Hepatocyte (in vitro differentiated cells): ENCODE results near the gene FAM193A. TPM values are rescaled to one million over a fixed set of nuclear protein-coding genes. Genes with fewer than 3 reads are reported as not detected.

ENCODE experiments used
- DNase-seq: peaks from one replicate; pipeline ENCODE4 v3.0.0-alpha.2; 2016; ENCODE audit warnings: low spot score
- H2AFZ ChIP-seq: fragments of 200-600 bp; sonication (generic); 2 replicates; pipeline ENCODE4 v1.6.0; 2016; ENCODE audit warnings: antibody characterized with exemption, mild to moderate bottlenecking
- H3K27ac ChIP-seq: fragments of 200-600 bp; sonication (generic); 2 replicates; pipeline ENCODE4 v1.5.1; 2016; ENCODE audit warnings: mild to moderate bottlenecking
- H3K27me3 ChIP-seq: fragments of 200-600 bp; sonication (generic); 2 replicates; pipeline ENCODE4 v1.6.1; 2016
- H3K36me3 ChIP-seq: fragments of 200-600 bp; sonication (generic); replicated peaks from 2 replicates; pipeline ENCODE4 v1.5.1; 2016; ENCODE audit warnings: low read depth; ENCODE audit not compliant: insufficient read depth
- H3K4me1 ChIP-seq: fragments of 200-600 bp; sonication (generic); 2 replicates; pipeline ENCODE4 v1.5.1; 2016; ENCODE audit warnings: mild to moderate bottlenecking, moderate library complexity; ENCODE audit not compliant: insufficient read depth
- H3K4me2 ChIP-seq: fragments of 200-600 bp; sonication (generic); 2 replicates; pipeline ENCODE4 v1.6.0; 2016
- H3K4me3 ChIP-seq: fragments of 200-600 bp; sonication (generic); 2 replicates; pipeline ENCODE4 v1.5.1; 2016; ENCODE audit warnings: mild to moderate bottlenecking
- H3K79me2 ChIP-seq: fragments of 200-600 bp; sonication (generic); 2 replicates; pipeline ENCODE4 v1.6.0; 2017; ENCODE audit warnings: mild to moderate bottlenecking
- H3K9me2 ChIP-seq: fragments of 200-600 bp; sonication (generic); replicated peaks from 2 replicates; pipeline ENCODE4 v1.6.0; 2017; ENCODE audit warnings: mild to moderate bottlenecking; ENCODE audit not compliant: insufficient read depth
- H3K9me3 ChIP-seq: fragments of 200-600 bp; sonication (generic); 2 replicates; pipeline ENCODE4 v1.5.1; 2016; ENCODE audit warnings: low read depth, mild to moderate bottlenecking
- H4K20me1 ChIP-seq: fragments of 200-600 bp; sonication (generic); 2 replicates; pipeline ENCODE4 v1.6.0; 2016; ENCODE audit warnings: mild to moderate bottlenecking; ENCODE audit not compliant: insufficient read depth, poor library complexity, severe bottlenecking
- EZH2 ChIP-seq: fragments of 200-600 bp; sonication (generic); IDR thresholded peaks from 2 replicates; pipeline ENCODE4 v1.6.1; 2016; ENCODE audit warnings: antibody characterized with exemption, mild to moderate bottlenecking, borderline replicate concordance
- EZH2phosphoT487 ChIP-seq: fragments of 200-600 bp; sonication (generic); IDR thresholded peaks from one replicate; pipeline ENCODE4 v1.6.1; 2018; ENCODE audit warnings: antibody characterized with exemption, mild to moderate bottlenecking, low read depth, moderate library complexity; ENCODE audit not compliant: unreplicated experiment, severe bottlenecking
- WGBS: methylation state at CpG from one replicate; pipeline ENCODE4 v1.1.6; 2016; ENCODE audit warnings: low lambda C conversion rate; ENCODE audit errors: missing lambda C conversion rate; 5-methylcytosine and 5-hydroxymethylcytosine counted together
- polyA plus RNA-seq: library from polyadenylated mRNA; unstranded; fragments of >200 nt; fragmentation: Nextera tagmentation; extraction: Ambion mirVana; gene quantifications from 2 replicates; pipeline ENCODE4 v1.2.1, GENCODE V29; 2016
- total RNA-seq: library from RNA; depleted of rRNA; stranded (reverse); fragments of >200 nt; gene quantifications from 2 replicates; pipeline ENCODE4 v1.2.3, GENCODE V29; 2014
- TF ChIP-seq, protein P1 (sequence below): fragments of 200-600 bp; sonication (generic); IDR thresholded peaks from 2 replicates; pipeline ENCODE4 v1.5.1; 2016; ENCODE audit warnings: antibody characterized with exemption, mild to moderate bottlenecking; ENCODE audit not compliant: poor library complexity

FAM193A gene
- total and polyA plus RNA-seq, 2 experiments from 2014 or later: 11.4 to 15.8 TPM

DNA sequence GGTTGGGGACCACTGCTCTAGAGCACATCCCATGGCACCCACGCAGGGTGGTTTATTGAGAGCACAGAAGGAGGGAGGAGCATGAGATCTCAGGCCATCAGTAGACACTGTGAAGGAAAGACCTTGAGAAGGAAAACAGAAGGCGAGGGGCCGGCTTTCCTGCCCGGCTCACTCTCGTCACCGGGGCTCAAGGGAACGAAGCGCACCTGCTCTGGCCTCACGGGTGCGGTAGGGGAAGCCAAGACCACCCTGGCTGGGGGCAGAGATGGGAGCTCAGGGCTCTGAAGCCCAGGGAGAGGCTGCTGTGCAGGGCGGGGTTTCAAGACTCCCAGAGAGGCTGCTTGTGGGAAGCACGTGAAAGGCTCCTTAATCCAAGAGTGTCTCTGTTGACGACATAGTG lies 113.8 kb downstream of the FAM193A start:
- Histone ChIP-seq H3K4me2 (no peak overlapping the region), H3K9me2 (no peaks in the 10 kb centered on the region), H3K4me1 (no peaks in the 10 kb centered on the region), H3K36me3 (no peaks in the 10 kb centered on the region), H3K79me2 (no peaks in the 10 kb centered on the region), H3K9me3 (no peaks in the 10 kb centered on the region), H3K27me3 (no peaks in the 10 kb centered on the region), H2AFZ (no peak overlapping the region), H3K4me3 (no peak overlapping the region), H4K20me1 (no peaks in the 10 kb centered on the region), H3K27ac (no peak overlapping the region)
- DNase-seq: no peak
- 96% methylated on average over 13 of the region's 13 CpGs for WGBS
- no peak for TF ChIP-seq EZH2phosphoT487
- TF ChIP-seq EZH2: no peak
- TF ChIP-seq, protein P1, sequence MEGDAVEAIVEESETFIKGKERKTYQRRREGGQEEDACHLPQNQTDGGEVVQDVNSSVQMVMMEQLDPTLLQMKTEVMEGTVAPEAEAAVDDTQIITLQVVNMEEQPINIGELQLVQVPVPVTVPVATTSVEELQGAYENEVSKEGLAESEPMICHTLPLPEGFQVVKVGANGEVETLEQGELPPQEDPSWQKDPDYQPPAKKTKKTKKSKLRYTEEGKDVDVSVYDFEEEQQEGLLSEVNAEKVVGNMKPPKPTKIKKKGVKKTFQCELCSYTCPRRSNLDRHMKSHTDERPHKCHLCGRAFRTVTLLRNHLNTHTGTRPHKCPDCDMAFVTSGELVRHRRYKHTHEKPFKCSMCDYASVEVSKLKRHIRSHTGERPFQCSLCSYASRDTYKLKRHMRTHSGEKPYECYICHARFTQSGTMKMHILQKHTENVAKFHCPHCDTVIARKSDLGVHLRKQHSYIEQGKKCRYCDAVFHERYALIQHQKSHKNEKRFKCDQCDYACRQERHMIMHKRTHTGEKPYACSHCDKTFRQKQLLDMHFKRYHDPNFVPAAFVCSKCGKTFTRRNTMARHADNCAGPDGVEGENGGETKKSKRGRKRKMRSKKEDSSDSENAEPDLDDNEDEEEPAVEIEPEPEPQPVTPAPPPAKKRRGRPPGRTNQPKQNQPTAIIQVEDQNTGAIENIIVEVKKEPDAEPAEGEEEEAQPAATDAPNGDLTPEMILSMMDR: no peak

DNA sequence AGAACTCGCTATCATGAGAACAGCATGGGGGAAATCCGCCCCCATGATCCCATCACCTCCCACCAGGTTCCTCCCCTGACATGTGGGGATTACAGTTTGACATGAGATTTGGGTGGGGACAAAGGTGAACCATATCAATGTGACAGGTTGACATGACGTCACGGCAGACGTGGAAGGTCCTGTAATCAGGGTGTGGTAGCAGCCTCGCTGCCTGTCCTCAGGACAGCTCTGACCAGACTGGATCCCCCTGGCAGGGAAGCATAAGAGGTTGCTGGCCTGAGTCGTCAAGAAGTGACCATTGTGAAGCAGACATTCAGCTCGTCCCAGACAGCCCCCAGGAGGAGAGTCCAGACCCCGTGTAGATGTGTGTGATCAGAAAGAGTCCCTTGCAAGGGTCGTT lies 115.1 kb downstream of the FAM193A start:
- no peaks in the 10 kb centered on the region for H3K36me3 ChIP-seq
- TF ChIP-seq EZH2 (no peak), EZH2phosphoT487 (no peak)
- TF ChIP-seq, protein P1: no peak
- no peaks in the 10 kb centered on the region for H3K9me3 ChIP-seq
- no peak overlapping the region for H3K27ac ChIP-seq
- no peak for DNase-seq
- H2AFZ ChIP-seq: no peak overlapping the region
- H3K27me3 ChIP-seq: no peaks in the 10 kb centered on the region
- H4K20me1 ChIP-seq: no peaks in the 10 kb centered on the region
- 92% methylated on average over 10 of the region's 10 CpGs for WGBS
- H3K9me2 ChIP-seq: no peaks in the 10 kb centered on the region
- no peaks in the 10 kb centered on the region for H3K4me1 ChIP-seq
- no peak overlapping the region for H3K4me2 ChIP-seq
- no peak overlapping the region for H3K4me3 ChIP-seq
- H3K79me2 ChIP-seq: no peaks in the 10 kb centered on the region

DNA sequence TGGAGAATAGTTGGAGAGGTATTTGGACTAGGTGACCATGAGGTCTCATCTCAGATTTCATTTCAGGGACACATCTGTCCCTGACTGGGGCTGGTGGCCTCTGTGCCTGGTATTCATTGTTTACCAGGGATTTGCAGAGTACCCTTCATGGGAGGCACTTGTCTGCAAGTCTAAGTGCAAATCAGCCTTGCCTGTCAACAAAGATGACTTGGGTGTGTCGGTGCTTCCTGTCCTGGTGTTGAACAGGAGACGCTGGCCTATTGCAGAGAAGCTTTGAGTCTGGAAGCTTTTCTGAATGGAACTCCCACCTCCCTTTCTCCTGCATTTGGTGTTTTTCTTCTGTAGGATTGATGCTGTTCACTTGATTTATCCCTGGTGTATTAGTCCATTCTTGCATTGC lies 115.6 kb downstream of the FAM193A start:
- Histone ChIP-seq H3K4me3 (no peak overlapping the region), H4K20me1 (no peaks in the 10 kb centered on the region), H3K9me2 (no peaks in the 10 kb centered on the region), H2AFZ (no peak overlapping the region), H3K27ac (no peak overlapping the region), H3K27me3 (no peaks in the 10 kb centered on the region), H3K9me3 (no peaks in the 10 kb centered on the region), H3K36me3 (no peaks in the 10 kb centered on the region), H3K4me2 (no peak overlapping the region), H3K79me2 (no peaks in the 10 kb centered on the region), H3K4me1 (no peaks in the 10 kb centered on the region)
- no peak for DNase-seq
- WGBS: 85% methylated on average over 2 of the region's 2 CpGs
- TF ChIP-seq EZH2phosphoT487: no peak
- no peak for TF ChIP-seq EZH2
- TF ChIP-seq, protein P1: no peak
